ENCODE data around the gene RRAS.

Gene RRAS

GRCh38 chr19:49587227-49587626, 52.7 kb downstream of the RRAS start:
- H3K9me3 ChIP-seq (ENCODE audit: low read depth, low read length): no peaks in the 10 kb centered on the region
- no peak overlapping the region for H3K27ac ChIP-seq
- no peaks in the 10 kb centered on the region for H3K36me3 ChIP-seq (ENCODE audit: insufficient read depth, low read length)
- no peak for TF ChIP-seq POLR2AphosphoS5 (IDR thresholded peaks at IDR 0.05; ENCODE audit: borderline replicate concordance, low read depth, low read length)
- no peak for TF ChIP-seq FOXP2 (optimal IDR thresholded peaks at IDR 0.05; ENCODE audit: control extremely low read depth, extremely low read length, insufficient read depth)
- no peak for TF ChIP-seq EZH2 (IDR thresholded peaks at IDR 0.05)
- H3K4me3 ChIP-seq: no peak overlapping the region
- no peak overlapping the region for H3K9ac ChIP-seq (ENCODE audit: insufficient read length)
- no peak for DNase-seq (ENCODE audit: low read depth, low spot score)
